ENCODE data around the gene ENTPD2. TPM values are rescaled to one million over a fixed set of nuclear protein-coding genes. Genes with fewer than 3 reads are reported as not detected.

Gene ENTPD2
- total and polyA plus RNA-seq, 4 donors: 0.09 to 0.40 (median 0.21) TPM

DNA sequence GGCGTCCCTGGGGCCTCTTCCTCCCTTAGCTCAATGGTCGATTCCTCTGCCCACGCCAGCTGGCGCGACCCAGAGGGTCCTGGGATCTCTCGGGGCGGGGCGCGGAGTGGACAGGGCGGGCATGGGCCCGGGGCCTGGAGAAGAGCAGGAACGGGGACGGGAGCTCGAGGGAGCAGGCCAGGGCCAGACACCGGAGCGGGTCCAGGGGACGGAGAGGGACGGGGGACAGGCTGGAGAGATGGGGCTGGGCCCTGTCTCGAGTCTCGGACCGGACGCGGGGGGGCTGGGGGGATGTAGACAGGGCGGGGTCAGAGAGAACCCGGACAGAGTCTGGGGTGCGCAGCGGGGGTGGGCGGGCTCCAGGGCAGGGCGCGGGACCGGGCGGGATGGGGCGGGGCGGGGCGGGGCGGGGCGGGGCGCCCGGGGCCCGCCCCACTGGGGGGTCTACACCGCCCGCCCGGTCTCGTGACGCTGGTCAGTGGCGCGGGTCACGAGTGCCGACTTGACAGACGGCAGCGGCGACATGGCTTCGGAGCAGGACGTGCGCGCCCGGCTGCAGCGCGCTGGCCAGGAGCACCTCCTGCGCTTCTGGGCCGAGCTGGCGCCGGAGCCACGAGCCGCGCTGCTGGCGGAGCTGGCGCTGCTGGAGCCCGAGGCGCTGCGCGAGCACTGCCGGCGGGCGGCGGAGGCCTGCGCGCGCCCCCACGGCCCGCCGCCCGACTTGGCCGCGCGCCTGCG is 23.3 kb upstream of the ENTPD2 start, which contains the start of gene UAP1L1:
Gene UAP1L1, plus strand, starts transcription at position 508 of the 738 bp plus-strand sequence. Its CDS starts 16 bp downstream, at position 524.
- H3K9me3 ChIP-seq (ENCODE audit: control insufficient read depth in 4 of 4, low read length in 3 of 4): no peaks in the 10 kb centered on the region
- no peak within 1 kb of the TSS for H3K9ac ChIP-seq (ENCODE audit: low read depth in 1 of 2, low read length in 2 of 2)
- no peak for TF ChIP-seq FOXA1 (IDR thresholded peaks at IDR 0.05)
- TF ChIP-seq, protein P1, sequence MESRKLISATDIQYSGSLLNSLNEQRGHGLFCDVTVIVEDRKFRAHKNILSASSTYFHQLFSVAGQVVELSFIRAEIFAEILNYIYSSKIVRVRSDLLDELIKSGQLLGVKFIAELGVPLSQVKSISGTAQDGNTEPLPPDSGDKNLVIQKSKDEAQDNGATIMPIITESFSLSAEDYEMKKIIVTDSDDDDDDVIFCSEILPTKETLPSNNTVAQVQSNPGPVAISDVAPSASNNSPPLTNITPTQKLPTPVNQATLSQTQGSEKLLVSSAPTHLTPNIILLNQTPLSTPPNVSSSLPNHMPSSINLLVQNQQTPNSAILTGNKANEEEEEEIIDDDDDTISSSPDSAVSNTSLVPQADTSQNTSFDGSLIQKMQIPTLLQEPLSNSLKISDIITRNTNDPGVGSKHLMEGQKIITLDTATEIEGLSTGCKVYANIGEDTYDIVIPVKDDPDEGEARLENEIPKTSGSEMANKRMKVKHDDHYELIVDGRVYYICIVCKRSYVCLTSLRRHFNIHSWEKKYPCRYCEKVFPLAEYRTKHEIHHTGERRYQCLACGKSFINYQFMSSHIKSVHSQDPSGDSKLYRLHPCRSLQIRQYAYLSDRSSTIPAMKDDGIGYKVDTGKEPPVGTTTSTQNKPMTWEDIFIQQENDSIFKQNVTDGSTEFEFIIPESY (IDR thresholded peaks at IDR 0.05): no peak
- no peak for TF ChIP-seq RXRA (IDR thresholded peaks at IDR 0.05)
- no peak for TF ChIP-seq GABPA (IDR thresholded peaks at IDR 0.05 in 1 of 2, conservative IDR thresholded peaks at IDR 0.05 in 1 of 2)
- TF ChIP-seq, protein P2, sequence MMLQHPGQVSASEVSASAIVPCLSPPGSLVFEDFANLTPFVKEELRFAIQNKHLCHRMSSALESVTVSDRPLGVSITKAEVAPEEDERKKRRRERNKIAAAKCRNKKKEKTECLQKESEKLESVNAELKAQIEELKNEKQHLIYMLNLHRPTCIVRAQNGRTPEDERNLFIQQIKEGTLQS (IDR thresholded peaks at IDR 0.05): no peak
- no peak for TF ChIP-seq HNF4A (conservative IDR thresholded peaks at IDR 0.05)
- TF ChIP-seq FOXA2 (IDR thresholded peaks at IDR 0.05): no peak
- TF ChIP-seq HNF4G (IDR thresholded peaks at IDR 0.05): no peak
- TF ChIP-seq YY1 (IDR thresholded peaks at IDR 0.05): no peak
- TF ChIP-seq, protein P3, sequence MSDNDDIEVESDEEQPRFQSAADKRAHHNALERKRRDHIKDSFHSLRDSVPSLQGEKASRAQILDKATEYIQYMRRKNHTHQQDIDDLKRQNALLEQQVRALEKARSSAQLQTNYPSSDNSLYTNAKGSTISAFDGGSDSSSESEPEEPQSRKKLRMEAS (IDR thresholded peaks at IDR 0.05): no peak
- no peak for TF ChIP-seq TAF1 (conservative IDR thresholded peaks at IDR 0.05)
- peaks cover 0 to 15% (median 12%) of the 10 kb centered on the region in 4 donors for H3K4me1 ChIP-seq (ENCODE audit: control insufficient read depth in 4 of 4, insufficient read depth in 4 of 4, low read length in 3 of 4)
- H3K36me3 ChIP-seq (ENCODE audit: control insufficient read depth in 4 of 4, insufficient read depth in 3 of 4, low read depth in 1 of 4, low read length in 3 of 4): peaks cover 0 to 2% (median 0%) of the 10 kb centered on the region in 4 donors
- peaks cover 0 to 6% (median 3%) of the 10 kb centered on the region in 4 donors for H3K27me3 ChIP-seq (ENCODE audit: control insufficient read depth in 4 of 4, insufficient read depth in 4 of 4, low read length in 3 of 4)
- H3K4me3 ChIP-seq (ENCODE audit: low read depth in 1 of 3, low read length in 3 of 3): peak within 1 kb of the TSS in 1 of 3 donors; percentile 58
- no peak for DNase-seq (ENCODE audit: low spot score)
- 4% methylated on average over 87 of the region's 87 CpGs for WGBS
- no peak within 1 kb of the TSS for H3K27ac ChIP-seq (ENCODE audit: low read depth in 1 of 2, low read length in 2 of 2)

DNA sequence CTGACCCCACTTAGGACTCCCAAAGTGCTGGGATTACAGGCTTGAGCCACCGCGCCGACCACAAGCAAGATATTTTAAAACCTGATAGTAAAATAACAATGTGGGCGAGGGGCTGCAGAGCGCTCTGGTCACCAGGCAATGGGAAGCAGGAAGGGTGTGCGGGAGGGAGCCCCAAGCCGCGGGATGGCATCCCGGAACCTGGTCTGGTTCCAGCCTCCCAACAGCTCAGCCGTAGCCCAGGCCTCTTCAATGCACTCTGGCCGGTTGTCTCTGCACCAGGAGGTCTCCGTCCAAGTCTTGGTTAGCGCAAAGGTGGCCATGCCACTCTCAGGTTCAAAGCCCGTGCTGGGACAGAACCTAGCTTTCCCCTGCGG is 22.8 kb upstream of the ENTPD2 start:
- H3K27me3 ChIP-seq (ENCODE audit: control insufficient read depth in 4 of 4, insufficient read depth in 4 of 4, low read length in 3 of 4): peaks cover 0 to 6% (median 3%) of the 10 kb centered on the region in 4 donors
- H3K9me3 ChIP-seq (ENCODE audit: control insufficient read depth in 4 of 4, low read length in 3 of 4): no peaks in the 10 kb centered on the region
- TF ChIP-seq, protein P3 (IDR thresholded peaks at IDR 0.05): no peak
- TF ChIP-seq SP1 (IDR thresholded peaks at IDR 0.05) (no peak), FOXA1 (IDR thresholded peaks at IDR 0.05) (no peak), NR2F2 (IDR thresholded peaks at IDR 0.05) (no peak), TAF1 (conservative IDR thresholded peaks at IDR 0.05) (no peak), GABPA (IDR thresholded peaks at IDR 0.05 in 1 of 2, conservative IDR thresholded peaks at IDR 0.05 in 1 of 2) (no peak), RAD21 (IDR thresholded peaks at IDR 0.05) (no peak), YY1 (IDR thresholded peaks at IDR 0.05) (no peak), EGR1 (IDR thresholded peaks at IDR 0.05; ENCODE audit: low read depth in 2 of 2) (no peak), JUND (IDR thresholded peaks at IDR 0.05) (no peak), HNF4G (IDR thresholded peaks at IDR 0.05) (no peak)
- TF ChIP-seq, protein P4, sequence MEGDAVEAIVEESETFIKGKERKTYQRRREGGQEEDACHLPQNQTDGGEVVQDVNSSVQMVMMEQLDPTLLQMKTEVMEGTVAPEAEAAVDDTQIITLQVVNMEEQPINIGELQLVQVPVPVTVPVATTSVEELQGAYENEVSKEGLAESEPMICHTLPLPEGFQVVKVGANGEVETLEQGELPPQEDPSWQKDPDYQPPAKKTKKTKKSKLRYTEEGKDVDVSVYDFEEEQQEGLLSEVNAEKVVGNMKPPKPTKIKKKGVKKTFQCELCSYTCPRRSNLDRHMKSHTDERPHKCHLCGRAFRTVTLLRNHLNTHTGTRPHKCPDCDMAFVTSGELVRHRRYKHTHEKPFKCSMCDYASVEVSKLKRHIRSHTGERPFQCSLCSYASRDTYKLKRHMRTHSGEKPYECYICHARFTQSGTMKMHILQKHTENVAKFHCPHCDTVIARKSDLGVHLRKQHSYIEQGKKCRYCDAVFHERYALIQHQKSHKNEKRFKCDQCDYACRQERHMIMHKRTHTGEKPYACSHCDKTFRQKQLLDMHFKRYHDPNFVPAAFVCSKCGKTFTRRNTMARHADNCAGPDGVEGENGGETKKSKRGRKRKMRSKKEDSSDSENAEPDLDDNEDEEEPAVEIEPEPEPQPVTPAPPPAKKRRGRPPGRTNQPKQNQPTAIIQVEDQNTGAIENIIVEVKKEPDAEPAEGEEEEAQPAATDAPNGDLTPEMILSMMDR (IDR thresholded peaks at IDR 0.05; ENCODE audit: low read depth, low read length, missing input control): no peak
- TF ChIP-seq, protein P5, sequence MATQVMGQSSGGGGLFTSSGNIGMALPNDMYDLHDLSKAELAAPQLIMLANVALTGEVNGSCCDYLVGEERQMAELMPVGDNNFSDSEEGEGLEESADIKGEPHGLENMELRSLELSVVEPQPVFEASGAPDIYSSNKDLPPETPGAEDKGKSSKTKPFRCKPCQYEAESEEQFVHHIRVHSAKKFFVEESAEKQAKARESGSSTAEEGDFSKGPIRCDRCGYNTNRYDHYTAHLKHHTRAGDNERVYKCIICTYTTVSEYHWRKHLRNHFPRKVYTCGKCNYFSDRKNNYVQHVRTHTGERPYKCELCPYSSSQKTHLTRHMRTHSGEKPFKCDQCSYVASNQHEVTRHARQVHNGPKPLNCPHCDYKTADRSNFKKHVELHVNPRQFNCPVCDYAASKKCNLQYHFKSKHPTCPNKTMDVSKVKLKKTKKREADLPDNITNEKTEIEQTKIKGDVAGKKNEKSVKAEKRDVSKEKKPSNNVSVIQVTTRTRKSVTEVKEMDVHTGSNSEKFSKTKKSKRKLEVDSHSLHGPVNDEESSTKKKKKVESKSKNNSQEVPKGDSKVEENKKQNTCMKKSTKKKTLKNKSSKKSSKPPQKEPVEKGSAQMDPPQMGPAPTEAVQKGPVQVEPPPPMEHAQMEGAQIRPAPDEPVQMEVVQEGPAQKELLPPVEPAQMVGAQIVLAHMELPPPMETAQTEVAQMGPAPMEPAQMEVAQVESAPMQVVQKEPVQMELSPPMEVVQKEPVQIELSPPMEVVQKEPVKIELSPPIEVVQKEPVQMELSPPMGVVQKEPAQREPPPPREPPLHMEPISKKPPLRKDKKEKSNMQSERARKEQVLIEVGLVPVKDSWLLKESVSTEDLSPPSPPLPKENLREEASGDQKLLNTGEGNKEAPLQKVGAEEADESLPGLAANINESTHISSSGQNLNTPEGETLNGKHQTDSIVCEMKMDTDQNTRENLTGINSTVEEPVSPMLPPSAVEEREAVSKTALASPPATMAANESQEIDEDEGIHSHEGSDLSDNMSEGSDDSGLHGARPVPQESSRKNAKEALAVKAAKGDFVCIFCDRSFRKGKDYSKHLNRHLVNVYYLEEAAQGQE (IDR thresholded peaks at IDR 0.05): no peak
- TF ChIP-seq, protein P1 (IDR thresholded peaks at IDR 0.05): no peak
- peaks cover 0 to 15% (median 12%) of the 10 kb centered on the region in 4 donors for H3K4me1 ChIP-seq (ENCODE audit: control insufficient read depth in 4 of 4, insufficient read depth in 4 of 4, low read length in 3 of 4)
- H3K36me3 ChIP-seq (ENCODE audit: control insufficient read depth in 4 of 4, insufficient read depth in 3 of 4, low read depth in 1 of 4, low read length in 3 of 4): peaks cover 0 to 2% (median 0%) of the 10 kb centered on the region in 4 donors
- no peak overlapping the region for H3K9ac ChIP-seq (ENCODE audit: low read depth in 1 of 2, low read length in 2 of 2)
- peak overlapping the region in 1 of 3 donors; percentile 58 for H3K4me3 ChIP-seq (ENCODE audit: low read depth in 1 of 3, low read length in 3 of 3)
- DNase-seq (ENCODE audit: low spot score): no peak
- WGBS: 50% methylated on average over 15 of the region's 15 CpGs
- no peak overlapping the region for H3K27ac ChIP-seq (ENCODE audit: low read depth in 1 of 2, low read length in 2 of 2)
